Fibroblast of gingiva (primary cell): ENCODE measurements around the gene TBX1.

Experiments
- DNase-seq: peaks from one replicate; pipeline ENCODE4 v3.0.0-alpha.2; 2011; ENCODE audit warnings: low read depth

TBX1 gene

GRCh38 chr22:19815093-19815822 is 54.7 kb downstream of the TBX1 start:
- no peak for DNase-seq

- no peak for DNase-seq
Observed at GRCh38 chr22:19815823-19816290, 55.3 kb downstream of the TBX1 start.

DNA sequence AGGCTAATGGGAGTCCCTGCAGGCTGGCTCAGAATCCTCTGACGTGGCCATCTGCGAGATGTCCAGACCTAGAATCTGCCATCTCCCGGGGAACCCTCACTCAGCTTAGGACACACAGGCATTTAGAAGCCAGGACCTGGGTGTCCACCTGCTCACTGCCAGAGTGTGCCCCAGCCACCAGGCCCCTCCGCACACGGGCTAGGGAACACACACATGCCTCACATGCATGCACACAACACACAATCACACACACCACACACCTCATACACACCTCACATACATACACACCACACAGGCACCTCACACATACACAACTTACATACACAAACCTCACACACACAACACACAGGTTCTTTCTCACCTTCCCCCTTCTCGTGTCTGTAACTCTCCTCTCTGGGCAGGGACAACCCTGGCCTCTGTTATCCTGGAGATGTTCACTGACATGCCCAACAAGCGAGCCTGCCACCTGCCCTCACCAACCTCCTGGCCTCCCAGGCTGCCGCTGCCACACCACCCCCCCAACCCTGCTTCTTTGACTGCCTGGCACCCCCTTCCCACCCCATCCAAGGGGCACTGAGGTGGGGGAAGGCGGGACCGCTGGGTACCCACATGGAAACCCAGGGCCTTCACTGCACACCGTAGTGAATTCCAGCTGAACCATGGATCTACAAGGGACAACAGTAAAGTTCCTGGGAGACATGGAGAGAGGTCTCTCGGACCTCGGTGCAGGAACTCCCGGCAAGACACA is 56.0 kb downstream of the TBX1 start:
- DNase-seq, result no peak
